IMR-90 (cell line): ENCODE results near the gene STXBP2. TPM values are rescaled to one million over a fixed set of nuclear protein-coding genes. Genes with fewer than 3 reads are reported as not detected.

Experiments used
- ATAC-seq: fragments of 200-7000 bp; cut with Tn5 transposase; 2 replicates; pipeline ENCODE4 v1.9.1; 2020; ENCODE audit warnings: low read depth, mild to moderate bottlenecking, moderate library complexity
- BruUV-seq: library from RNA; stranded (reverse); fragments of 400-500 nt; replicated peaks from 2 replicates; lab custom pipeline; 2021; lab: Mats Ljungman, UMichigan
- CTCF ChIA-PET: fragments of 300-600 bp; formaldehyde crosslinking; extraction: SDS; loops from one replicate; lab custom pipeline; 2021; ENCODE audit warnings: antibody characterized with exemption; lab: Yijun Ruan, JAX
- POLR2A ChIA-PET: fragments of 300-600 bp; sonication (Branson Sonifier 250); formaldehyde crosslinking; loops from one replicate; lab custom pipeline; 2022; ENCODE audit warnings: antibody characterized with exemption; ENCODE audit not compliant: unreplicated experiment; lab: Charles Lee
- DNase-seq: peaks from one replicate; pipeline ENCODE4 v3.0.0; 2013
- H2AFZ ChIP-seq: replicated peaks from 2 replicates; pipeline ENCODE3; 2013; ENCODE audit warnings: low read length, mild to moderate bottlenecking; ENCODE audit not compliant: poor library complexity
- H2AK5ac ChIP-seq: 2 replicates; pipeline ENCODE4 v1.6.1; 2013; ENCODE audit warnings: low read depth, low read length, inconsistent platforms
- H2AK9ac ChIP-seq: replicated peaks from 2 replicates; pipeline ENCODE3; 2013; ENCODE audit warnings: mild to moderate bottlenecking, low read depth, low read length, moderate library complexity; ENCODE audit not compliant: poor library complexity
- H2BK120ac ChIP-seq: 2 replicates; pipeline ENCODE4 v1.6.1; 2013; ENCODE audit warnings: low read depth, low read length, inconsistent platforms
- H2BK15ac ChIP-seq: 3 replicates; pipeline ENCODE4 v1.6.1; 2013; ENCODE audit warnings: low read depth, low read length, inconsistent platforms
- H2BK20ac ChIP-seq: 2 replicates; pipeline ENCODE4 v1.6.1; 2013; ENCODE audit warnings: low read depth, mild to moderate bottlenecking, inconsistent platforms, low read length, moderate library complexity
- H2BK5ac ChIP-seq: 2 replicates; pipeline ENCODE4 v1.6.1; 2013; ENCODE audit warnings: mild to moderate bottlenecking, low read depth, low read length, inconsistent platforms; ENCODE audit not compliant: poor library complexity, severe bottlenecking
- H3K14ac ChIP-seq: replicated peaks from 2 replicates; pipeline ENCODE4 v1.6.1; 2013; ENCODE audit warnings: low read depth, low read length, inconsistent platforms
- H3K18ac ChIP-seq: 2 replicates; pipeline ENCODE4 v1.6.1; 2013; ENCODE audit warnings: low read depth, low read length, control low read depth
- H3K23ac ChIP-seq: 2 replicates; pipeline ENCODE4 v1.6.1; 2013; ENCODE audit warnings: low read depth, low read length, inconsistent platforms
- H3K27ac ChIP-seq: 2 replicates; pipeline ENCODE4 v1.5.1; 2013; ENCODE audit warnings: mild to moderate bottlenecking, control low read depth, low read length; ENCODE audit not compliant: insufficient read depth
- H3K27me3 ChIP-seq: 2 replicates; pipeline ENCODE4 v1.6.1; 2013; ENCODE audit warnings: low read length; ENCODE audit not compliant: control insufficient read depth, insufficient read depth
- H3K36me3 ChIP-seq: 2 replicates; pipeline ENCODE4 v1.6.1; 2013; ENCODE audit warnings: low read length, mixed read lengths; ENCODE audit not compliant: control insufficient read depth, insufficient read depth
- H3K4ac ChIP-seq: 2 replicates; pipeline ENCODE4 v1.6.1; 2013; ENCODE audit warnings: low read depth, low read length, inconsistent platforms
- H3K4me1 ChIP-seq: 2 replicates; pipeline ENCODE4 v1.6.1; 2013; ENCODE audit warnings: low read length, mixed read lengths; ENCODE audit not compliant: control insufficient read depth, insufficient read depth
- H3K4me2 ChIP-seq: 2 replicates; pipeline ENCODE4 v1.6.1; 2013; ENCODE audit warnings: low read depth, mild to moderate bottlenecking, control low read depth, low read length, moderate library complexity
- H3K4me3 ChIP-seq: 2 replicates; pipeline ENCODE4 v1.5.1; 2013; ENCODE audit warnings: low read depth, mild to moderate bottlenecking, control low read depth, low read length, moderate library complexity; ENCODE audit not compliant: insufficient read depth
- H3K56ac ChIP-seq: 2 replicates; pipeline ENCODE4 v1.6.1; 2013; ENCODE audit warnings: low read length, inconsistent platforms; ENCODE audit not compliant: insufficient read depth; ENCODE audit errors: extremely low read depth
- H3K79me1 ChIP-seq, 2 experiments: 2 replicates each; pipeline ENCODE4 v1.6.1; 2013; ENCODE audit warnings: low read length in 2 of 2, inconsistent platforms in 1 of 2, low read depth in 1 of 2
- H3K9ac ChIP-seq: 2 replicates; pipeline ENCODE4 v1.6.1; 2013; ENCODE audit warnings: low read depth, low read length, control low read depth
- H3K9me1 ChIP-seq: 2 replicates; pipeline ENCODE4 v1.6.1; 2013; ENCODE audit warnings: low read length, inconsistent platforms; ENCODE audit not compliant: insufficient read depth
- H3K9me3 ChIP-seq: 2 replicates; pipeline ENCODE4 v1.6.1; 2013; ENCODE audit warnings: low read length; ENCODE audit not compliant: control insufficient read depth, insufficient read depth
- H4K20me1 ChIP-seq: 2 replicates; pipeline ENCODE4 v1.6.1; 2013; ENCODE audit warnings: low read length, inconsistent platforms; ENCODE audit not compliant: insufficient read depth
- H4K5ac ChIP-seq: 2 replicates; pipeline ENCODE4 v1.6.1; 2013; ENCODE audit warnings: mild to moderate bottlenecking, low read depth, low read length, control low read depth
- H4K8ac ChIP-seq, 2 experiments: 2 replicates each; pipeline ENCODE4 v1.6.1; 2013; ENCODE audit warnings: low read depth in 2 of 2, low read length in 2 of 2, control low read depth in 1 of 2, inconsistent platforms in 1 of 2
- H4K91ac ChIP-seq: 2 replicates; pipeline ENCODE4 v1.6.1; 2013; ENCODE audit warnings: low read depth, low read length, inconsistent platforms; ENCODE audit not compliant: insufficient read depth
- BHLHE40 ChIP-seq: fragments of 150-350 bp; IDR thresholded peaks from 2 replicates; pipeline ENCODE4 v1.6.1; 2016; ENCODE audit warnings: mild to moderate bottlenecking, low read depth, low read length
- CEBPB ChIP-seq: IDR thresholded peaks from 2 replicates; pipeline ENCODE4 v1.6.1; 2012; ENCODE audit warnings: low read depth, low read length, improper control_type of control experiment
- CHD1 ChIP-seq: IDR thresholded peaks from 2 replicates; pipeline ENCODE4 v1.6.1; 2012; ENCODE audit warnings: low read depth, low read length, improper control_type of control experiment
- ELK1 ChIP-seq: fragments of 150-350 bp; IDR thresholded peaks from 2 replicates; pipeline ENCODE4 v1.6.1; 2016; ENCODE audit warnings: low read depth, mild to moderate bottlenecking, low read length, moderate library complexity, borderline replicate concordance
- FOS ChIP-seq: fragments of 150-350 bp; IDR thresholded peaks from 2 replicates; pipeline ENCODE4 v1.6.1; 2016; ENCODE audit warnings: low read depth, low read length
- MAFK ChIP-seq: IDR thresholded peaks from 2 replicates; pipeline ENCODE4 v1.6.1; 2012; ENCODE audit warnings: low read depth, low read length, improper control_type of control experiment
- MAZ ChIP-seq: IDR thresholded peaks from 2 replicates; pipeline ENCODE4 v1.6.1; 2012; ENCODE audit warnings: low read depth, mild to moderate bottlenecking, low read length, improper control_type of control experiment, moderate library complexity, borderline replicate concordance
- MXI1 ChIP-seq: IDR thresholded peaks from 2 replicates; pipeline ENCODE4 v1.6.1; 2012; ENCODE audit warnings: low read depth, mild to moderate bottlenecking, low read length, moderate library complexity, borderline replicate concordance
- NFE2L2 ChIP-seq: fragments of 150-350 bp; IDR thresholded peaks from 2 replicates; pipeline ENCODE4 v1.6.1; 2016; ENCODE audit warnings: low read depth, mild to moderate bottlenecking, low read length
- POLR2A ChIP-seq: IDR thresholded peaks from 2 replicates; pipeline ENCODE4 v1.6.1; 2012; ENCODE audit warnings: mild to moderate bottlenecking, low read depth, low read length
- RAD21 ChIP-seq: IDR thresholded peaks from 2 replicates; pipeline ENCODE4 v1.6.1; 2012; ENCODE audit warnings: low read length, improper control_type of control experiment
- RCOR1 ChIP-seq: IDR thresholded peaks from 2 replicates; pipeline ENCODE4 v1.6.1; 2012; ENCODE audit warnings: mild to moderate bottlenecking, low read length, improper control_type of control experiment; ENCODE audit not compliant: insufficient replicate concordance
- RFX5 ChIP-seq: IDR thresholded peaks from 2 replicates; pipeline ENCODE4 v1.8.0; 2012; ENCODE audit warnings: low read depth, mild to moderate bottlenecking, low read length, moderate library complexity
- SMC3 ChIP-seq: fragments of 150-350 bp; IDR thresholded peaks from 2 replicates; pipeline ENCODE4 v1.6.1; 2016; ENCODE audit warnings: low read depth, mild to moderate bottlenecking, antibody characterized with exemption, low read length, moderate library complexity
- WGBS, 2 experiments: methylation state at CpG; one replicate each; pipeline versions ENCODE4 v1.1.5 to v1.1.7; 2013; ENCODE audit warnings: missing lambda C conversion rate in 2 of 2; ENCODE audit not compliant: insufficient read length in 1 of 2; ENCODE audit errors: extremely low coverage in 2 of 2; 5-methylcytosine and 5-hydroxymethylcytosine counted together
- dilution Hi-C: fragments of 300-500 bp; cut with HindIII; formaldehyde crosslinking; loops from one replicate; pipeline ENCODE4 v1.14.3; 2018; ENCODE audit warnings: low sequenced_read_pairs; ENCODE audit not compliant: unreplicated experiment
- in situ Hi-C: fragments of 300-500 bp; cut with MboI; formaldehyde crosslinking; loops from 3 replicates; pipeline ENCODE4 v1.14.3; 2019; ENCODE audit warnings: low sequenced_read_pairs, inconsistent platforms, mixed read lengths
- intact Hi-C: fragments of 100-400 bp; cut with micrococcal nuclease; formaldehyde crosslinking; loops from 2 replicates; pipeline ENCODE4 v1.10.0; 2022
- polyA plus RNA-seq, 3 experiments: library from polyadenylated mRNA; depleted of rRNA; stranded (reverse); fragments of >200 nt; gene quantifications; 2 replicates each; pipeline ENCODE4 v1.2.3, GENCODE V29; 2012; ENCODE audit warnings: low replicate concordance in 1 of 3
- total RNA-seq: library from RNA; depleted of rRNA; stranded (reverse); fragments of >200 nt; gene quantifications from 2 replicates; pipeline ENCODE4 v1.2.3, GENCODE V29; 2012
- TF ChIP-seq, protein P1 (sequence below): conservative IDR thresholded peaks from 2 replicates; pipeline ENCODE4 v1.5.1; 2012; ENCODE audit warnings: mild to moderate bottlenecking, low read depth, low read length, improper control_type of control experiment
- TF ChIP-seq, protein P2 (sequence below): fragments of 150-350 bp; IDR thresholded peaks from 2 replicates; pipeline ENCODE4 v1.6.1; 2017; ENCODE audit warnings: mild to moderate bottlenecking, antibody characterized with exemption, low read length, low read depth

The STXBP2 gene
- total and polyA plus RNA-seq, 2 of the 4 experiments (the other 2 are of a cell fraction) = 3.9 to 12.6 TPM

DNA sequence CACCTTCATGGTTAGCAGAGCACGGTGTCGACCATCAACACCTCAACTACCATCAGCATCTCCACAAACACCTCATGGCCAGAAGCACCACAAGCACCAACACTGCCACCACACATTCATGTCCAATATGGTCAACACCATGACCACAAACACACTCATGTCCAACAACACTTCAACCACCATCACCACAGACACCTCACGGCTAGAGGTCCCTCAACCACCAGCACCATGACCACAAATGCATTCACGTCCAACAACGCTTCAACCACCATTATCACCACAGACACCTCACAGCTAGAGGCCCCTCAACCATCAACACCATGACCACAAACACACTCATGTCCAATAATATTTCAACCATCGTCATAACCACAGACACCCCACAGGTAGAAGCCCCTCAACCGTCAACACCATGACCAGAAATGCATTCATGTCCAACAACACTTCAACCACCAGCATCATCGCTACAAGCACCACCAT is 53.9 kb downstream of the STXBP2 start:
- Histone ChIP-seq H3K4me2 (no peak overlapping the region), H3K4ac (no peak overlapping the region), H2BK5ac (no peak overlapping the region), H3K27me3 (peaks cover 3% of the 10 kb centered on the region; the same call in 1 of the 2 replicates), H3K9me3 (peaks cover 2% of the 10 kb centered on the region; the same call in 1 of the 2 replicates), H3K27ac (no peak overlapping the region), H4K91ac (no peak overlapping the region), H3K56ac (no peak overlapping the region), H4K8ac (no peak overlapping the region), H3K4me3 (no peak overlapping the region), H4K5ac (no peak overlapping the region), H3K18ac (no peak overlapping the region), H3K36me3 (no peaks in the 10 kb centered on the region), H2AK5ac (no peak overlapping the region), H2BK15ac (no peak overlapping the region), H3K9ac (no peak overlapping the region), H2AFZ (no peak overlapping the region), H3K14ac (no peak overlapping the region), H2BK120ac (no peak overlapping the region), H3K79me1 (no peaks in the 10 kb centered on the region), H2AK9ac (no peak overlapping the region), H3K23ac (no peak overlapping the region), H3K4me1 (no peaks in the 10 kb centered on the region), H2BK20ac (no peak overlapping the region), H4K20me1 (0 out of 2 replicates have a peak, but pooled peaks cover 4% of the 10 kb centered on the region), H3K9me1 (no peaks in the 10 kb centered on the region)
- TF ChIP-seq ELK1 (no peak), RCOR1 (no peak), BHLHE40 (no peak), MAZ (no peak), SMC3 (no peak), MAFK (no peak), POLR2A (no peak), CHD1 (no peak), RAD21 (no peak), NFE2L2 (no peak), CEBPB (no peak), RFX5 (no peak), MXI1 (no peak), FOS (no peak)
- TF ChIP-seq, protein P1, sequence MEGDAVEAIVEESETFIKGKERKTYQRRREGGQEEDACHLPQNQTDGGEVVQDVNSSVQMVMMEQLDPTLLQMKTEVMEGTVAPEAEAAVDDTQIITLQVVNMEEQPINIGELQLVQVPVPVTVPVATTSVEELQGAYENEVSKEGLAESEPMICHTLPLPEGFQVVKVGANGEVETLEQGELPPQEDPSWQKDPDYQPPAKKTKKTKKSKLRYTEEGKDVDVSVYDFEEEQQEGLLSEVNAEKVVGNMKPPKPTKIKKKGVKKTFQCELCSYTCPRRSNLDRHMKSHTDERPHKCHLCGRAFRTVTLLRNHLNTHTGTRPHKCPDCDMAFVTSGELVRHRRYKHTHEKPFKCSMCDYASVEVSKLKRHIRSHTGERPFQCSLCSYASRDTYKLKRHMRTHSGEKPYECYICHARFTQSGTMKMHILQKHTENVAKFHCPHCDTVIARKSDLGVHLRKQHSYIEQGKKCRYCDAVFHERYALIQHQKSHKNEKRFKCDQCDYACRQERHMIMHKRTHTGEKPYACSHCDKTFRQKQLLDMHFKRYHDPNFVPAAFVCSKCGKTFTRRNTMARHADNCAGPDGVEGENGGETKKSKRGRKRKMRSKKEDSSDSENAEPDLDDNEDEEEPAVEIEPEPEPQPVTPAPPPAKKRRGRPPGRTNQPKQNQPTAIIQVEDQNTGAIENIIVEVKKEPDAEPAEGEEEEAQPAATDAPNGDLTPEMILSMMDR = no peak
- TF ChIP-seq, protein P2, sequence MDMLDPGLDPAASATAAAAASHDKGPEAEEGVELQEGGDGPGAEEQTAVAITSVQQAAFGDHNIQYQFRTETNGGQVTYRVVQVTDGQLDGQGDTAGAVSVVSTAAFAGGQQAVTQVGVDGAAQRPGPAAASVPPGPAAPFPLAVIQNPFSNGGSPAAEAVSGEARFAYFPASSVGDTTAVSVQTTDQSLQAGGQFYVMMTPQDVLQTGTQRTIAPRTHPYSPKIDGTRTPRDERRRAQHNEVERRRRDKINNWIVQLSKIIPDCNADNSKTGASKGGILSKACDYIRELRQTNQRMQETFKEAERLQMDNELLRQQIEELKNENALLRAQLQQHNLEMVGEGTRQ = no peak
- no TSS peak for BruUV-seq
- intact Hi-C loops = no loop called here
- 78% methylated on average over 7 of the region's 8 CpGs; no CpG with 5 or more reads in 1 of the 2 experiments for WGBS, 2 experiments
- ChIA-PET CTCF (interaction anchor here (0.6 kb wide), 1 partner anchor 875 kb away, joined by 3 read pairs; no protein-coding TSS in a partner anchor), POLR2A (no interaction called here)
- in situ Hi-C loops = no loop called here
- no peak for DNase-seq
- dilution Hi-C loops = no loop called here
- ATAC-seq = no peak
